ENCODE measurements around the gene ZBTB37. TPM values are rescaled to one million over a fixed set of nuclear protein-coding genes. Genes with fewer than 3 reads are reported as not detected.

Gene ZBTB37
- total and polyA plus RNA-seq, 2 of the 4 experiments (the other 2 are of a cell fraction) = 1.0 to 13.1 TPM

- dilution Hi-C loops (cut with HindIII; ENCODE audit: low sequenced_read_pairs, unreplicated experiment) (no loop called here), in situ Hi-C loops (cut with MboI; ENCODE audit: low sequenced_read_pairs) (loop anchor here (25.0 kb wide), 1 partner anchor 1197 kb away; no protein-coding TSS in a partner anchor), intact Hi-C loops (cut with micrococcal nuclease) (loop anchor here (10.0 kb wide), 2 partner anchors 500 to 1190 kb away; no protein-coding TSS in a partner anchor)
- H2BK120ac ChIP-seq (ENCODE audit: low read depth, low read length) = no peak overlapping the region
- H2BK15ac ChIP-seq (ENCODE audit: low read depth, low read length) = no peak overlapping the region
- no peak overlapping the region for H4K8ac ChIP-seq (ENCODE audit: low read depth in 2 of 2, low read length in 2 of 2)
- ChIA-PET POLR2A (ENCODE audit: unreplicated experiment) (interaction anchor here (0.5 kb wide), 1 partner anchor 16 kb away, joined by 3 read pairs; no protein-coding TSS in a partner anchor), CTCF (no interaction called here)
- no CpG with 5 or more reads among the region's 1 CpG for WGBS, 2 experiments (ENCODE audit: extremely low coverage in 2 of 2, insufficient read length in 1 of 2)
- no peak for DNase-seq
- H3K9me3 ChIP-seq (ENCODE audit: control insufficient read depth, insufficient read depth, low read length) = no peaks in the 10 kb centered on the region
- no peak overlapping the region for H2AK5ac ChIP-seq (ENCODE audit: low read depth, low read length)
- H3K27ac ChIP-seq (ENCODE audit: insufficient read depth, low read length) = no peak overlapping the region
- ATAC-seq (ENCODE audit: low read depth) = no peak
- H3K56ac ChIP-seq (ENCODE audit: extremely low read depth, insufficient read depth, low read length) = no peak overlapping the region
- H3K18ac ChIP-seq (ENCODE audit: low read depth, low read length) = no peak overlapping the region
- no peak overlapping the region for H2AFZ ChIP-seq (replicated peaks; ENCODE audit: low read length, poor library complexity)
- no peak overlapping the region for H3K4ac ChIP-seq (ENCODE audit: low read depth, low read length)
- 0 out of 2 replicates have a peak, but pooled peaks cover 2% of the 10 kb centered on the region for H3K4me1 ChIP-seq (ENCODE audit: control insufficient read depth, insufficient read depth, low read length)
- H3K79me1 ChIP-seq (ENCODE audit: low read depth in 1 of 2, low read length in 2 of 2) = peaks cover 0 to 3% of the 10 kb centered on the region in 2 experiments; a peak in 2 of 4 replicates
- no peak overlapping the region for H2BK5ac ChIP-seq (ENCODE audit: low read depth, low read length, poor library complexity, severe bottlenecking)
- no peaks in the 10 kb centered on the region for H4K20me1 ChIP-seq (ENCODE audit: insufficient read depth, low read length)
- no peaks in the 10 kb centered on the region for H3K27me3 ChIP-seq (ENCODE audit: control insufficient read depth, insufficient read depth, low read length)
- H3K23ac ChIP-seq (ENCODE audit: low read depth, low read length) = no peak overlapping the region
- no peak overlapping the region for H3K9ac ChIP-seq (ENCODE audit: low read depth, low read length)
- H4K91ac ChIP-seq (ENCODE audit: insufficient read depth, low read depth, low read length) = no peak overlapping the region
- no TSS peak for BruUV-seq (replicated peaks)
- no peak overlapping the region for H3K4me2 ChIP-seq (ENCODE audit: low read depth, low read length)
- H2BK20ac ChIP-seq (ENCODE audit: low read depth, low read length) = no peak overlapping the region
- no peak overlapping the region for H4K5ac ChIP-seq (ENCODE audit: low read depth, low read length)
- TF ChIP-seq ELK1 (IDR thresholded peaks at IDR 0.05; ENCODE audit: borderline replicate concordance, low read depth, low read length) (no peak), SMC3 (IDR thresholded peaks at IDR 0.05; ENCODE audit: low read depth, low read length) (no peak), CHD1 (IDR thresholded peaks at IDR 0.05; ENCODE audit: low read depth, low read length) (no peak), MAZ (IDR thresholded peaks at IDR 0.05; ENCODE audit: borderline replicate concordance, low read depth, low read length) (no peak), FOS (IDR thresholded peaks at IDR 0.05; ENCODE audit: low read depth, low read length) (no peak), CEBPB (IDR thresholded peaks at IDR 0.05; ENCODE audit: low read depth, low read length) (no peak), RAD21 (IDR thresholded peaks at IDR 0.05; ENCODE audit: low read length) (no peak), CTCF (conservative IDR thresholded peaks at IDR 0.05; ENCODE audit: low read depth, low read length) (no peak), POLR2A (IDR thresholded peaks at IDR 0.05; ENCODE audit: low read depth, low read length) (no peak), RFX5 (IDR thresholded peaks at IDR 0.05; ENCODE audit: low read depth, low read length) (no peak), RCOR1 (IDR thresholded peaks at IDR 0.05; ENCODE audit: insufficient replicate concordance, low read length) (no peak), NFE2L2 (IDR thresholded peaks at IDR 0.05; ENCODE audit: low read depth, low read length) (no peak), MXI1 (IDR thresholded peaks at IDR 0.05; ENCODE audit: borderline replicate concordance, low read depth, low read length) (no peak), BHLHE40 (IDR thresholded peaks at IDR 0.05; ENCODE audit: low read depth, low read length) (no peak), MAFK (IDR thresholded peaks at IDR 0.05; ENCODE audit: low read depth, low read length) (no peak)
- TF ChIP-seq, protein P1, sequence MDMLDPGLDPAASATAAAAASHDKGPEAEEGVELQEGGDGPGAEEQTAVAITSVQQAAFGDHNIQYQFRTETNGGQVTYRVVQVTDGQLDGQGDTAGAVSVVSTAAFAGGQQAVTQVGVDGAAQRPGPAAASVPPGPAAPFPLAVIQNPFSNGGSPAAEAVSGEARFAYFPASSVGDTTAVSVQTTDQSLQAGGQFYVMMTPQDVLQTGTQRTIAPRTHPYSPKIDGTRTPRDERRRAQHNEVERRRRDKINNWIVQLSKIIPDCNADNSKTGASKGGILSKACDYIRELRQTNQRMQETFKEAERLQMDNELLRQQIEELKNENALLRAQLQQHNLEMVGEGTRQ (IDR thresholded peaks at IDR 0.05; ENCODE audit: low read depth, low read length) = no peak
- H3K4me3 ChIP-seq (ENCODE audit: insufficient read depth, low read depth, low read length) = no peak overlapping the region
- H3K9me1 ChIP-seq (ENCODE audit: insufficient read depth, low read length) = 0 out of 2 replicates have a peak, but pooled peaks cover 3% of the 10 kb centered on the region
- peaks cover 19% of the 10 kb centered on the region for H3K36me3 ChIP-seq (ENCODE audit: control insufficient read depth, insufficient read depth, low read length)
- H3K14ac ChIP-seq (replicated peaks; ENCODE audit: low read depth, low read length) = no peak overlapping the region
- H2AK9ac ChIP-seq (replicated peaks; ENCODE audit: low read depth, low read length, poor library complexity) = no peak overlapping the region
Observed at GRCh38 chr1:173934440-173934839, 66.3 kb downstream of the ZBTB37 start.

All from IMR-90 (cell line).